SK-N-DZ (cell line): ENCODE results near the gene EPS15. TPM values are rescaled to one million over a fixed set of nuclear protein-coding genes. Genes with fewer than 3 reads are reported as not detected.
A peak's percentile ranks its signal among the peaks of the same experiment; 100 is the strongest.
"Not testable (repeated sequence)": the region's sequence is repeated elsewhere in the genome, so short reads cannot be mapped to it uniquely, and the experiment has no call there.

ENCODE experiments used
- DNase-seq: peaks from one replicate; pipeline ENCODE4 v3.0.0-alpha.2; 2015; ENCODE audit warnings: low spot score
- polyA plus RNA-seq, 2 experiments: library from polyadenylated mRNA; depleted of rRNA; stranded (reverse); fragments of >200 nt; gene quantifications; 2 replicates each; pipeline ENCODE4 v1.2.3, GENCODE V29; 2014

Gene EPS15
- 14.5 and 15.4 TPM in 2 replicates for polyA plus RNA-seq (2014; cell fraction: cytosol; rRNA removed)
- 11.7 and 22.5 TPM in 2 replicates for polyA plus RNA-seq (2014; cell fraction: nucleus; rRNA removed)

DNA sequence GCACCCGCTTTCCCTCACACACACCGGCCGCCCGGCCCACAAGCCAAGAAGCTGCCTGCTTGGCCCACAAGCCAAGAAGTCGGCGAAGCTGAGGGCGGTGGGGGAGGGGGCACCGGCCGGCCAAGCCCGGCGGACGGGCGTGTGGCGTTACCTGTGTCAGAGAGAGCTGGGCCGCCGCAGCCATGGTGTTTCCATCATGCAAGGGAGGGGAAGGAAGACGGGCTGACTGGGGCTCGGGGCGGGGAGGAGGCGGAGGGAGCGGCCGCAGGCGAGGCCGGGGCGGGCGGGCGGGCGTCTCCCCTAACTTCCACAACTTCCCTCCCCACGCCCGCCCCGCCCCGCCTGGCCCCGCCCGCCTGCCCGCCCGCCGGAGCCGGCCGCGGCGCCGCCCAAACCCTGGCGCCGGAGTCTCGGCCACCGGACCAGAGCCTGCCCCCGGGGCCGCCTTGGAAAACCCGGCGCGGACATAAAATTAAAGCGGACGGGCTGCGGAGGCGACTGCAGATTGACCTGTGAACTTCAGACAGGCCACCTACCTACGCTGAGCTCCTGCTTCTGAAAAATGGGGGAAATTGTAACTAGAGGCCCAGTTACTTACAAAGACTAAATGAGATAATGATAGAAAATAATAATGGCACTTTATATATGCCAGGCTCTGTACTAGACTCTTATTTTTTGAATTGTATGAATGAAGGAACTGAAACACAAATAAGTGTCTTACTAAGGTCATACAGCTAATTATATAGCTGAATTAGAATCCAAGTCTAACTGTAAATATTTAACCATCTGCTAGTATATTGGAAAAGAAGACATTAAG, at the start of gene EPS15:
Gene EPS15, minus strand, starts transcription at position 219 of the 817 bp plus-strand sequence. Its CDS starts 35 bp downstream, at position 184.
- DNase-seq = peak; percentile 68

- no peak for DNase-seq
These were observed 49.3 kb upstream of the EPS15 start for GRCh38 chr1:51568231-51568935.

GRCh38 chr1:51567653-51568052, 48.6 kb upstream of the EPS15 start:
- no peak for DNase-seq

- no peak for DNase-seq
These were observed 47.2 kb upstream of the EPS15 start for GRCh38 chr1:51566260-51566659.

GRCh38 chr1:51565009-51565408, 45.9 kb upstream of the EPS15 start:
- DNase-seq = no peak

- DNase-seq = no peak
These were observed 45.1 kb upstream of the EPS15 start for GRCh38 chr1:51564124-51564523.

- no peak for DNase-seq
These were observed 42.6 kb upstream of the EPS15 start for GRCh38 chr1:51561702-51562101.

- not testable (repeated sequence) for DNase-seq
These were observed 41.8 kb upstream of the EPS15 start for GRCh38 chr1:51560895-51561294.

DNA sequence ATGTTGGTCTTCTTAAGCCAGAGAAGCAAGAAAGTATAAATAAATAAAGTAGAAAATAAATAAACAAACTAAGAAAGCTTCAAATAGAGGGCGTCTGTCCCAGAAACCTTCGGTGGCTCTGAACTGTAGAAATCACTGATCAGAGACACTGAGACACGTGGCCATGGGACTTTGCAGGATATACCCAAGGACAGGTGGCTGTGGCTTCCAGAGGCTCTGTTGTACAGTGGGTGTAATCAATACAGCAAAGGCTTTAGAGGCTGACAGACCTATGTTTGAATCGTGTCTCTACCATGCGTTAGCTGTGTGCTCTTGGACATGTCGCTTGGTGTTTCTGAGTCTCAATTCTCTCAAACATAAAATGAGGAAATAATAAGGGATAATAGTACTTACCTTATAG, 41.0 kb upstream of the EPS15 start:
- no peak for DNase-seq

GRCh38 chr1:51559501-51559900, 40.4 kb upstream of the EPS15 start:
- no peak for DNase-seq

GRCh38 chr1:51559064-51559500, 40.0 kb upstream of the EPS15 start:
- no peak for DNase-seq

GRCh38 chr1:51558375-51558924, 39.4 kb upstream of the EPS15 start:
- no peak for DNase-seq

GRCh38 chr1:51557168-51557567, 38.1 kb upstream of the EPS15 start:
- DNase-seq = no peak

GRCh38 chr1:51555866-51556619, 37.0 kb upstream of the EPS15 start:
- DNase-seq = no peak

- DNase-seq = no peak
These were observed 34.8 kb upstream of the EPS15 start for GRCh38 chr1:51553911-51554310.

GRCh38 chr1:51552929-51553807, 34.1 kb upstream of the EPS15 start:
- no peak for DNase-seq

- DNase-seq = no peak
These were observed 32.8 kb upstream of the EPS15 start for GRCh38 chr1:51551848-51552296.

GRCh38 chr1:51551081-51551480, 32.0 kb upstream of the EPS15 start:
- no peak for DNase-seq

- DNase-seq = no peak
These were observed 30.8 kb upstream of the EPS15 start for GRCh38 chr1:51549901-51550300.

GRCh38 chr1:51549016-51549619, 30.1 kb upstream of the EPS15 start:
- no peak for DNase-seq
